Measurements from ENCODE around the gene KCNQ1. TPM values are rescaled to one million over a fixed set of nuclear protein-coding genes. Genes with fewer than 3 reads are reported as not detected.

Gene KCNQ1
- total RNA-seq, 2 donors from 2014 or later = 38.9 to 46.1 TPM

DNA sequence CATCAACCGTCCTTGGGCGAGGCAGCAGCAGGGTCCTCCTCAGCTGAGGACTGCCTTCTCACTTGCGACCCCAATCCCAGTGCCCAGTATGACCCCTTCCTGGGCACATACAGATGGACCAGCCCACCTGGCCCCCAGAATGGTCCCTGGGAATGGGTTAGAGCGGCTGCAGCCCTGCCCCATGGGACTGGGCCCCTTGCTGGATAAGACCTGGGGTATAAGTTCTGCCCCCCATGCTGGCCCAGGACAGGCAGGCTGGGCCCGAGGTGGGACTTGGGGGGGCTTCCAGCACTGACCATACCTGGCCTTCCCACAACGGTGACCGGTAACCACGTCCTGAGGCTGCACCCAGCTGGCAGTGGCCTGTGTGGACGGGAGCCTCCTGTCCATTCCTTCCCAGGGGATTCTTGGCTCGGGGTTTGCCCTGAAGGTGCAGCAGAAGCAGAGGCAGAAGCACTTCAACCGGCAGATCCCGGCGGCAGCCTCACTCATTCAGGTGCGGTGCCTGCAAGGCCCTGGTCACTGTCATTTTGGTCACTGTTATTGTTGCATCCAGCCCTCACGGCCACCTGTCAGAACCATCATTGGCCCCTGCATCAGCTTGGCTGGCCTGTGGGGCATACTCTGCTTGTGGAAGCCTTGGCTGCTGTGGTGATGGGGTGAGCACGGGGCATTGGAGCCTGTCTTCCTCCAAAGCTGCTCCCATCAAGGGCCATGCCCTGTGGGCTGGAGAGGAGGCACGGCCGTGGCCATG lies 140.2 kb downstream of the KCNQ1 start:
- no peaks in the 10 kb centered on the region for H3K9me3 ChIP-seq
- H3K4me3 ChIP-seq = no peak overlapping the region
- DNase-seq (peak; percentile 1 to 8 (median 6)), ATAC-seq (no peak)
- H3K36me3 ChIP-seq (replicated peaks in 1 of 2; ENCODE audit: insufficient read depth in 1 of 2, low read depth in 2 of 2) = peaks cover 0 to 7% of the 10 kb centered on the region in 2 donors
- 95 to 98% methylated on average over 10 to 18 of the region's 18 CpGs for WGBS, 2 donors
- intact Hi-C loops (cut with DNase I) = no loop called here
- no peaks in the 10 kb centered on the region for H3K4me1 ChIP-seq
- H3K27me3 ChIP-seq = no peaks in the 10 kb centered on the region
- H3K27ac ChIP-seq = no peak overlapping the region
- no peak for TF ChIP-seq POLR2A (IDR thresholded peaks at IDR 0.05)
- TF ChIP-seq CTCF (IDR thresholded peaks at IDR 0.05) = no peak

- H3K9me3 ChIP-seq = no peaks in the 10 kb centered on the region
- peaks cover 0 to 10% of the 10 kb centered on the region in 2 donors for H3K36me3 ChIP-seq (replicated peaks in 1 of 2; ENCODE audit: insufficient read depth in 1 of 2, low read depth in 2 of 2)
- H3K4me3 ChIP-seq = no peak overlapping the region
- no peaks in the 10 kb centered on the region for H3K4me1 ChIP-seq
- intact Hi-C loops (cut with DNase I) = no loop called here
- peak; percentile 1 to 9 (median 6) for DNase-seq
- ATAC-seq = no peak
- no peaks in the 10 kb centered on the region for H3K27me3 ChIP-seq
- TF ChIP-seq POLR2A (IDR thresholded peaks at IDR 0.05) (no peak), CTCF (IDR thresholded peaks at IDR 0.05) (no peak)
- H3K27ac ChIP-seq = no peak overlapping the region
- WGBS, 2 donors = 93 to 100% methylated on average over 2 to 5 of the region's 6 CpGs
These were observed 140.8 kb downstream of the KCNQ1 start for GRCh38 chr11:2585566-2586086.

DNA sequence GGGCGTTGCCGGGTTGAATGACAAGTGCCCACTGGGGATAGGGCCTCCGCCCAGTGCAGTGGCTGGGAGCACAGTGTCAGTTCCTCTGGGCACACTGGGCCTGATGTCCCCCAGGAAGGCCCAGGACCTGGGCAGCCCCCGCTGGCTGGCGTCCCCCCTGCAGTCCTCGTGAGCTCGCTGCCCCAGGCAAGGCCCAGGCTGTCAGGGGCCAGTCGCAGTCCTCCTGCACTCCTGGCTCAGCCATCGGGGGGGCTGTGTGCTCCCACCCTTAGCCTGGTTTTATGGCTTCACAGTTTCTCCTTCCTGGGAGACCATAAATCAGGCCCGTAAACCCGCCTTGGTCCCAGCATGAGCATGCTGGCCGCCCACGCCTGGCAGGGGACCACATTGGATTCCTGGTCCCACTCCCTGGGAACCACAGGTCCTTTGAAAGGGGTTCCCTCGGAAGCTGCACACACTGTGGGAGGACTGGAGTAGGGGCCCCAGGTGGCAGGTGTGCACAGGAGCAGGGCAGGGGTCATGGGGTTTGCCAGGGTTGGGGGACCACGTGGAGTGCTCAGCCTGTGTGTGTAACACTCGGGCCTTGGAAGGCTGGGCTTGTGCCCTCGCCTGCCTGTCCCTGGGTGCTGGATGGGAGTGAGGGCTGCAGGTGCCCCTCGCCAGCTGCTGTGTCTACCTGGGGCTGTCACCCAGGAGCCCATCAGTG lies 141.4 kb downstream of the KCNQ1 start:
- ATAC-seq (no peak), DNase-seq (peak in 3 of 4 donors; percentile 3 to 9 (median 6))
- Histone ChIP-seq H3K36me3 (replicated peaks in 1 of 2; ENCODE audit: insufficient read depth in 1 of 2, low read depth in 2 of 2) (peaks cover 0 to 11% of the 10 kb centered on the region in 2 donors), H3K4me1 (no peaks in the 10 kb centered on the region), H3K9me3 (no peaks in the 10 kb centered on the region), H3K27ac (no peak overlapping the region), H3K27me3 (no peaks in the 10 kb centered on the region), H3K4me3 (no peak overlapping the region)
- TF ChIP-seq POLR2A (IDR thresholded peaks at IDR 0.05) (no peak), CTCF (IDR thresholded peaks at IDR 0.05) (no peak)
- WGBS, 2 donors = 92 to 100% methylated on average over 2 to 13 of the region's 18 CpGs
- intact Hi-C loops (cut with DNase I) = no loop called here

GRCh38 chr11:2586793-2587131 lies 142.0 kb downstream of the KCNQ1 start:
- TF ChIP-seq POLR2A (IDR thresholded peaks at IDR 0.05) (no peak), CTCF (IDR thresholded peaks at IDR 0.05) (no peak)
- no peak overlapping the region for H3K27ac ChIP-seq
- intact Hi-C loops (cut with DNase I) = no loop called here
- ATAC-seq = no peak
- H3K27me3 ChIP-seq = no peaks in the 10 kb centered on the region
- 80 to 100% methylated on average over 1 to 4 of the region's 5 CpGs for WGBS, 2 donors
- no peak overlapping the region for H3K4me3 ChIP-seq
- no peaks in the 10 kb centered on the region for H3K9me3 ChIP-seq
- H3K4me1 ChIP-seq = no peaks in the 10 kb centered on the region
- peaks cover 0 to 13% of the 10 kb centered on the region in 2 donors for H3K36me3 ChIP-seq (replicated peaks in 1 of 2; ENCODE audit: insufficient read depth in 1 of 2, low read depth in 2 of 2)
- DNase-seq = peak in 2 of 4 donors; percentile 7 to 10

Data from body of pancreas (tissue), 4 donors.